ENCODE measurements around the gene PICK1. TPM values are rescaled to one million over a fixed set of nuclear protein-coding genes. Genes with fewer than 3 reads are reported as not detected.

PICK1 gene
- total and polyA plus RNA-seq, 10 of the 15 experiments (the other 5 are each of a cell fraction or from before 2014, with no cell fraction given): 0.07 to 19.2 (median 10.9) TPM

DNA sequence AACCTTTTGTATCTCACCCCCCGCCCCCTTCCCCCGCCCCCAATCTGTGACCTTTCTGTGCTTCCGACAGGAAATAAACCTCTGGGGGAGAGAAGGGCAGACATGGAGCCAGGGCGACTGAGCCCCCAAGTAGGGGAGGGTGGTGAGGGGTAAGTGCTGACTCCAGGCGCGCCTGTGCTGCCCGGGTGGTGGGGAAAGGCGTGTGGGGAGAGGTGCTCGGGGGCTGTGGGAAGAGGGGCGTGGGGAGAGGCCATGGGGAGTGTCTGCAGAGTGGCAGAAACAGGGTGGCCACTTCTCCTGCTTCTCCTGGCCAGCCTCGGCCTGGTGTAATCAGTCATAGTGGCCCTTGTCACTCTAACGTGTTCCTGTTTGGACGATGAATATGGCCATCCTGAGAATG is 18.8 kb downstream of the PICK1 start:
- Histone ChIP-seq H3K36me3 (ENCODE audit: control insufficient read depth in 2 of 2, insufficient read depth in 2 of 2, low read length in 1 of 2) (no peaks in the 10 kb centered on the region), H3K27me3 (replicated peaks in 1 of 2; ENCODE audit: control insufficient read depth in 2 of 2, insufficient read depth in 2 of 2, low read length in 1 of 2) (no peaks in the 10 kb centered on the region; a peak in 2 of 4 replicates)

GRCh38 chr22:38077096-38077495 is 19.9 kb downstream of the PICK1 start:
- DNase-seq (ENCODE audit: low read depth, low spot score) (no peak), ATAC-seq (no peak), FAIRE-seq (no peak)
- H3K27me3 ChIP-seq (replicated peaks in 1 of 2; ENCODE audit: control insufficient read depth in 2 of 2, insufficient read depth in 2 of 2, low read length in 1 of 2): peaks cover 5% of the 10 kb centered on the region in 2 experiments; a peak in 3 of 4 replicates
- H2AFZ ChIP-seq (ENCODE audit: control insufficient read depth, low read depth, low read length): no peak overlapping the region
- ChIA-PET CTCF (no interaction called here), POLR2A (no interaction called here), RAD21 (ENCODE audit: unreplicated experiment) (no interaction called here), SMC1A (ENCODE audit: uncharacterized antibody, unreplicated experiment) (no interaction called here)
- no peak overlapping the region for H3K9ac ChIP-seq (ENCODE audit: control insufficient read depth, insufficient read depth, low read length)
- H3K4me1 ChIP-seq (ENCODE audit: control insufficient read depth, insufficient read depth, low read length): no peaks in the 10 kb centered on the region
- H3K4me3 ChIP-seq: no peak overlapping the region
- H3K27ac ChIP-seq (ENCODE audit: control insufficient read depth, insufficient read depth): no peak overlapping the region
- no peaks in the 10 kb centered on the region for H3K36me3 ChIP-seq (ENCODE audit: control insufficient read depth in 2 of 2, insufficient read depth in 2 of 2, low read length in 1 of 2)
- in situ Hi-C loops (cut with MboI): no loop called here
- intact Hi-C loops (cut with micrococcal nuclease; ENCODE audit: unreplicated experiment): no loop called here
- no peak for TF ChIP-seq GABPA (IDR thresholded peaks at IDR 0.05; ENCODE audit: low read depth)
- no peak for TF ChIP-seq USF2 (IDR thresholded peaks at IDR 0.05; ENCODE audit: borderline replicate concordance, low read depth, low read length)
- TF ChIP-seq GATAD2B (conservative IDR thresholded peaks at IDR 0.05; ENCODE audit: low read depth): no peak
- no peak for TF ChIP-seq TBL1XR1 (IDR thresholded peaks at IDR 0.05; ENCODE audit: low read depth, low read length)
- no peak for TF ChIP-seq NFYB (IDR thresholded peaks at IDR 0.05; ENCODE audit: insufficient read depth, low read depth, low read length)
- TF ChIP-seq CHD2 (IDR thresholded peaks at IDR 0.05; ENCODE audit: borderline replicate concordance, low read depth, low read length): no peak
- TF ChIP-seq NFXL1 (IDR thresholded peaks at IDR 0.05; ENCODE audit: borderline replicate concordance): no peak
- no peak for TF ChIP-seq SMAD1 (IDR thresholded peaks at IDR 0.05; ENCODE audit: low read depth, partially characterized antibody)
- TF ChIP-seq NFIC (IDR thresholded peaks at IDR 0.05; ENCODE audit: low read depth, low read length): no peak
- BruUV-seq (replicated peaks): no TSS peak
- no peaks in the 10 kb centered on the region for H3K9me3 ChIP-seq (replicated peaks; ENCODE audit: control insufficient read depth, insufficient read depth, low read length)
- H3K79me2 ChIP-seq (ENCODE audit: control insufficient read depth, insufficient read depth, low read length): no peaks in the 10 kb centered on the region
- WGBS (ENCODE audit: insufficient coverage, insufficient replicate concordance, low lambda C conversion rate, missing lambda C conversion rate): 81% methylated on average over 12 of the region's 12 CpGs
- H4K20me1 ChIP-seq (ENCODE audit: control insufficient read depth, insufficient read depth): no peaks in the 10 kb centered on the region
- no peak overlapping the region for H3K4me2 ChIP-seq (ENCODE audit: control insufficient read depth, insufficient read depth)

More for the DNA sequence above, 18.8 kb downstream of the PICK1 start:
- WGBS (ENCODE audit: insufficient coverage, insufficient replicate concordance, low lambda C conversion rate, missing lambda C conversion rate): 65% methylated on average over 3 of the region's 13 CpGs
- no peak for FAIRE-seq
- ChIA-PET CTCF (no interaction called here), RAD21 (ENCODE audit: unreplicated experiment) (no interaction called here), POLR2A (no interaction called here), SMC1A (ENCODE audit: uncharacterized antibody, unreplicated experiment) (no interaction called here)
- H3K79me2 ChIP-seq (ENCODE audit: control insufficient read depth, insufficient read depth, low read length): no peaks in the 10 kb centered on the region
- no peak for TF ChIP-seq JUNB (IDR thresholded peaks at IDR 0.05)
- TF ChIP-seq BACH1 (IDR thresholded peaks at IDR 0.05; ENCODE audit: borderline replicate concordance): no peak
- no peak for TF ChIP-seq MYB (IDR thresholded peaks at IDR 0.05; ENCODE audit: borderline replicate concordance, low read depth, low read length)
- no peak for TF ChIP-seq SUZ12 (IDR thresholded peaks at IDR 0.05; ENCODE audit: unreplicated experiment)
- no peak for TF ChIP-seq BRCA1 (IDR thresholded peaks at IDR 0.05; ENCODE audit: low read depth, low read length)
- TF ChIP-seq MTA2 (IDR thresholded peaks at IDR 0.05; ENCODE audit: low read depth): no peak
- no peak for TF ChIP-seq RUNX3 (IDR thresholded peaks at IDR 0.05; ENCODE audit: low read length)
- TF ChIP-seq ATF2 (IDR thresholded peaks at IDR 0.05; ENCODE audit: low read length): no peak
- TF ChIP-seq CREB1 (IDR thresholded peaks at IDR 0.05; ENCODE audit: low read depth): no peak
- TF ChIP-seq RAD51 (IDR thresholded peaks at IDR 0.05): no peak
- TF ChIP-seq SREBF1 (IDR thresholded peaks at IDR 0.05; ENCODE audit: low read length): no peak
- no peaks in the 10 kb centered on the region for H3K9me3 ChIP-seq (replicated peaks; ENCODE audit: control insufficient read depth, insufficient read depth, low read length)
- H2AFZ ChIP-seq (ENCODE audit: control insufficient read depth, low read depth, low read length): no peak overlapping the region
- BruUV-seq (replicated peaks): no TSS peak
- no peak overlapping the region for H3K9ac ChIP-seq (ENCODE audit: control insufficient read depth, insufficient read depth, low read length)
- no peak for ATAC-seq
- H3K4me2 ChIP-seq (ENCODE audit: control insufficient read depth, insufficient read depth): no peak overlapping the region
- no peak for DNase-seq (ENCODE audit: low read depth, low spot score)
- no peaks in the 10 kb centered on the region for H3K4me1 ChIP-seq (ENCODE audit: control insufficient read depth, insufficient read depth, low read length)
- no peak overlapping the region for H3K27ac ChIP-seq (ENCODE audit: control insufficient read depth, insufficient read depth)
- in situ Hi-C loops (cut with MboI) (no loop called here), intact Hi-C loops (cut with micrococcal nuclease; ENCODE audit: unreplicated experiment) (no loop called here)
- no peaks in the 10 kb centered on the region for H4K20me1 ChIP-seq (ENCODE audit: control insufficient read depth, insufficient read depth)
- no peak overlapping the region for H3K4me3 ChIP-seq
